K562 (cell line): ENCODE results near the gene ADCY6. TPM values are rescaled to one million over a fixed set of nuclear protein-coding genes. Genes with fewer than 3 reads are reported as not detected.

Source experiments
- ATAC-seq: fragments of 200-7000 bp; cut with Tn5 transposase; 3 replicates; pipeline ENCODE4 v1.9.1; 2020; ENCODE audit warnings: moderate library complexity
- BruUV-seq: library from RNA; stranded (reverse); fragments of 400-500 nt; replicated peaks from 2 replicates; lab custom pipeline; 2021; lab: Mats Ljungman, UMichigan
- CTCF ChIA-PET: fragments of 300-600 bp; formaldehyde crosslinking; extraction: SDS; loops from one replicate; lab custom pipeline; 2021; ENCODE audit warnings: low intra/inter-chr PET ratio; lab: Yijun Ruan, JAX
- POLR2A ChIA-PET: fragments of 300-600, 350-650 bp; sonication (Branson Sonifier 250); formaldehyde crosslinking; extraction: SDS; loops from one replicate; lab custom pipeline; 2021; ENCODE audit warnings: antibody characterized with exemption, inconsistent platforms; lab: Yijun Ruan, JAX
- DNase-seq, 4 experiments: peaks; one replicate each; pipeline versions ENCODE4 v3.0.0 to v3.0.0-alpha.2; 2011 to 2018; ENCODE audit warnings: low spot score in 3 of 4, mixed read lengths in 3 of 4; ENCODE audit errors: extremely low read depth in 1 of 4
- FAIRE-seq: peaks from 2 replicates; lab custom pipeline; 2011; peaks lifted over from hg19 to GRCh38; lab: Jason Lieb, UNC
- H2AFZ ChIP-seq: 2 replicates; pipeline ENCODE4 v1.6.0; 2011; ENCODE audit warnings: low read depth, low read length, control low read depth, inconsistent platforms
- H3K27ac ChIP-seq: fragments of 200-600 bp; 3 replicates; pipeline ENCODE4 v1.8.0; 2011; ENCODE audit warnings: low read depth, mild to moderate bottlenecking, control low read depth, inconsistent platforms, low read length, moderate library complexity, mixed read lengths; ENCODE audit errors: extremely low read depth
- H3K27me3 ChIP-seq, 2 experiments: fragments of 300-600 bp in 1 of 2; 2 replicates in 1 of 2; 3 replicates in 1 of 2; pipeline versions ENCODE4 v1.6.0 to v1.8.0; 2011; ENCODE audit warnings: inconsistent platforms in 2 of 2, low read length in 2 of 2, mild to moderate bottlenecking in 1 of 2, mixed read lengths in 1 of 2, moderate library complexity in 1 of 2; ENCODE audit not compliant: control insufficient read depth in 2 of 2, insufficient read depth in 2 of 2
- H3K36me3 ChIP-seq: fragments of 300-600 bp; 3 replicates; pipeline ENCODE4 v1.8.0; 2011; ENCODE audit warnings: mild to moderate bottlenecking, low read length, inconsistent platforms; ENCODE audit not compliant: control insufficient read depth, insufficient read depth
- H3K4me1 ChIP-seq, 2 experiments: fragments of 200-600 bp in 1 of 2; replicated peaks in 1 of 2; 2 replicates in 1 of 2; 3 replicates in 1 of 2; pipeline versions ENCODE4 v1.5.1 to v1.8.0; 2011; ENCODE audit warnings: inconsistent platforms in 2 of 2, low read length in 2 of 2, mild to moderate bottlenecking in 1 of 2, mixed read lengths in 1 of 2, moderate library complexity in 1 of 2; ENCODE audit not compliant: control insufficient read depth in 2 of 2, insufficient read depth in 2 of 2
- H3K4me2 ChIP-seq: 2 replicates; pipeline ENCODE4 v1.6.1; 2011; ENCODE audit warnings: low read length, control low read depth, inconsistent platforms, mixed read lengths; ENCODE audit not compliant: insufficient read depth
- H3K4me3 ChIP-seq: fragments of 200-600 bp; sonication (generic), shearing (Covaris generic); 2 replicates; pipeline ENCODE4 v1.5.1; 2016; ENCODE audit warnings: control low read depth, inconsistent platforms
- H3K79me2 ChIP-seq: fragments of 200-600 bp; 3 replicates; pipeline ENCODE4 v1.8.0; 2011; ENCODE audit warnings: low read length, inconsistent platforms; ENCODE audit not compliant: control insufficient read depth, insufficient read depth
- H3K9ac ChIP-seq, 2 experiments: 2 replicates each; pipeline versions ENCODE4 v1.6.0 to v1.6.1; 2011; ENCODE audit warnings: low read depth in 2 of 2, low read length in 2 of 2, control low read depth in 1 of 2, inconsistent platforms in 1 of 2, mild to moderate bottlenecking in 1 of 2, mixed read lengths in 1 of 2; ENCODE audit not compliant: insufficient read depth in 1 of 2
- H3K9me1 ChIP-seq: one replicate; pipeline ENCODE4 v1.6.0; 2011; ENCODE audit warnings: inconsistent platforms, mild to moderate bottlenecking, low read length, moderate library complexity; ENCODE audit not compliant: control insufficient read depth, insufficient read depth
- H3K9me3 ChIP-seq: replicated peaks from 2 replicates; pipeline ENCODE4 v1.5.1; 2011; ENCODE audit warnings: low read depth, low read length, inconsistent platforms; ENCODE audit not compliant: control insufficient read depth, insufficient read depth
- H4K20me1 ChIP-seq: replicated peaks from 2 replicates; pipeline ENCODE4 v1.6.1; 2011; ENCODE audit warnings: low read length, inconsistent platforms, mixed read lengths; ENCODE audit not compliant: control insufficient read depth, insufficient read depth
- ESRRB ChIP-seq: fragments of 250-450 bp; sonication (Bioruptor Pico); IDR thresholded peaks from 2 replicates; pipeline ENCODE4 v1.5.0; 2020; ENCODE audit warnings: mild to moderate bottlenecking, moderate library complexity, borderline replicate concordance
- ETV5 ChIP-seq: sonication (generic); formaldehyde crosslinking; IDR thresholded peaks from 2 replicates; pipeline ENCODE4 v1.4.0; 2020; ENCODE audit warnings: low read depth, mild to moderate bottlenecking, missing genetic modification reagents
- FOXP4 ChIP-seq: sonication (generic); formaldehyde crosslinking; IDR thresholded peaks from 2 replicates; pipeline ENCODE4 v1.8.0; 2022; ENCODE audit warnings: mild to moderate bottlenecking, missing genetic modification reagents, borderline replicate concordance
- HIVEP1 ChIP-seq: fragments of 250-450 bp; sonication (Bioruptor Pico); IDR thresholded peaks from 2 replicates; pipeline ENCODE4 v1.4.0; 2020; ENCODE audit warnings: mild to moderate bottlenecking
- PATZ1 ChIP-seq: fragments of 250-450 bp; sonication (Bioruptor Pico); IDR thresholded peaks from 2 replicates; pipeline ENCODE4 v1.5.0; 2020; ENCODE audit warnings: mild to moderate bottlenecking, borderline replicate concordance
- PTRF ChIP-seq: fragments of 450-650 bp; IDR thresholded peaks from 2 replicates; pipeline ENCODE4 v1.6.1; 2016; ENCODE audit warnings: mild to moderate bottlenecking, missing genetic modification characterization, missing compliant biosample characterization
- STAT5B ChIP-seq: fragments of 250-450 bp; sonication (Bioruptor Pico); IDR thresholded peaks from 2 replicates; pipeline ENCODE4 v1.8.0; 2021; ENCODE audit warnings: mild to moderate bottlenecking, inconsistent platforms
- TCF3 ChIP-seq: sonication (generic); formaldehyde crosslinking; IDR thresholded peaks from 2 replicates; pipeline ENCODE4 v1.4.0; 2020; ENCODE audit warnings: mild to moderate bottlenecking, missing genetic modification reagents
- ZFP1 ChIP-seq: fragments of 450-650 bp; formaldehyde crosslinking; IDR thresholded peaks from 2 replicates; pipeline ENCODE4 v1.4.0; 2020; ENCODE audit warnings: mild to moderate bottlenecking, mixed read lengths
- ZNF124 ChIP-seq: sonication (generic); formaldehyde crosslinking; IDR thresholded peaks from 2 replicates; pipeline ENCODE4 v1.8.1; 2022; ENCODE audit warnings: missing genetic modification reagents
- ZNF41 ChIP-seq: fragments of 250-450 bp; sonication (Bioruptor Pico); conservative IDR thresholded peaks from 2 replicates; pipeline ENCODE4 v1.4.0; 2020; ENCODE audit warnings: mild to moderate bottlenecking
- WGBS: fragments of 100-300 bp; shearing (Covaris generic); methylation state at CpG from one replicate; pipeline ENCODE4 v1.1.6; 2016; ENCODE audit warnings: low coverage, mixed read lengths; ENCODE audit not compliant: insufficient coverage; ENCODE audit errors: missing lambda C conversion rate; 5-methylcytosine and 5-hydroxymethylcytosine counted together
- in situ Hi-C: fragments of 300-500 bp; cut with MboI; formaldehyde crosslinking; loops from 4 replicates; pipeline ENCODE4 v1.15.0; 2018; ENCODE audit warnings: inconsistent platforms, mixed read lengths
- intact Hi-C: fragments of 100-400 bp; cut with micrococcal nuclease; formaldehyde crosslinking; loops from 2 replicates; pipeline ENCODE4 v1.14.2; 2022
- polyA plus RNA-seq, 8 experiments: library from polyadenylated mRNA; depleted of rRNA in 4 of 8; stranded (reverse) in 5 of 8; unstranded in 3 of 8; fragments of >200 nt; fragmentation: Nextera tagmentation in 2 of 8; fragmentation: Illumina TruSeq in 1 of 8; extraction: Ambion mirVana in 2 of 8; extraction: Trizol in 1 of 8; gene quantifications; 2 replicates each; pipeline versions ENCODE4 v1.2.1 to v1.2.3, GENCODE V29; 2011 to 2014; ENCODE audit warnings: inconsistent platforms in 1 of 8, missing spikeins in 1 of 8
- total RNA-seq, 7 experiments: library from RNA; depleted of rRNA in 6 of 7; stranded (reverse); fragments of >200 nt in 6 of 7; fragmentation: Illumina TruSeq in 2 of 7; extraction: Trizol in 2 of 7; gene quantifications; 2 replicates each; pipeline versions ENCODE4 v1.2.1 to v1.2.3, GENCODE V29; 2011 to 2021; ENCODE audit warnings: low replicate concordance in 1 of 7
- TF ChIP-seq, protein P1 (sequence below): IDR thresholded peaks from 2 replicates; pipeline ENCODE4 v1.6.1; 2011; ENCODE audit not compliant: insufficient read length; ENCODE audit errors: extremely low read depth
- TF ChIP-seq, protein P2 (sequence below): fragments of 450-650 bp; IDR thresholded peaks from 2 replicates; pipeline ENCODE4 v1.6.1; 2017; ENCODE audit warnings: antibody characterized with exemption

The ADCY6 gene
- total and polyA plus RNA-seq, 9 of the 15 experiments (the other 6 are each of a cell fraction or from before 2014, with no cell fraction given), result 0.01 to 1.0 (median 0.53) TPM

DNA sequence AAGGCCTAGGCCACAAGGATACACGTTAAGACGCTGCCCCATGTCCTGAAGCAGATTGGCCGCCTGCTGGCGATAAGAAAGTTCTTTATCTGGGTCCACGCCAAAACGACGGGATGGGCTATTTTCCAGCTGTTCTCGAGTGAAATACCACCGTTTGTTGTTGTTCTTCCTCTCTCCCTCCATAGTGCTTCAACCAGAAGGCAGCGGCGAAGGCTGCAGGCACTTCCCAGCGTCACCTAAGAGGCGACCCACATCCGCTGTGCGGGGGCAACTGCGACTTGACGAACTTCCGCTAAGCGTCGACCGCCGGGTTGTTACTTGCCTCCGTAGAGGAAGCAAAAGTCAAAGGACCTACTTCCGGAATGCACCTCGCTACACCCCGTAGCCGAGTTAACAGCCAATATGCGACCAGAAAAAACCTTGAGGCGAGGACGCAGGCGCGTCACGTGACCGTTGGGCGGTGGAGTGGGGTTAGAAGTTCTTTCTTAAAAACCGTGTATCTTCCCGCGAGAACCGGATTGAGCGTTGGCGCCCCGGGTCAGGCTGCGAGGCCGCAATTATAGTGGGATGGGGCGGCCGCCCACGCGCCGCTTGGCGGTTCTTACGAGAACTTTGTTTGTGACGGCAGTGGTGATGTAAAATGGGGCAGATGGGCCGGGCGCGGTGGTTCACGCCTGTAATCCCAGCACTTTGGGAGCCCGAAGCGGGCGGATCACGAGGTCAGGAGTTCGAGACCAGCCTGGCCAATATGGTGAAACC, 72.2 kb downstream of the ADCY6 start, which contains the start of gene CCNT1:
Gene CCNT1, minus strand, starts transcription at position 215 of the 759 bp plus-strand sequence. Its CDS starts 32 bp downstream, at position 183.
- Histone ChIP-seq H3K4me3 (peak within 1 kb of the TSS; percentile 94), H3K79me2 (peaks cover 50% of the 10 kb centered on the region), H3K9ac (peak within 1 kb of the TSS; percentile 98 to 99), H2AFZ (peak within 1 kb of the TSS; percentile 78), H3K27ac (peak within 1 kb of the TSS; percentile 98), H3K27me3 (no peaks in the 10 kb centered on the region), H3K9me3 (peaks cover 16% of the 10 kb centered on the region), H4K20me1 (no peaks in the 10 kb centered on the region; the same call in none of the 2 replicates), H3K9me1 (no peaks in the 10 kb centered on the region), H3K4me2 (peak within 1 kb of the TSS; percentile 93), H3K4me1 (peaks cover 5 to 14% of the 10 kb centered on the region in 2 experiments; a peak in 4 of 5 replicates), H3K36me3 (peaks cover 35% of the 10 kb centered on the region)
- FAIRE-seq, result peak; percentile 100
- ChIA-PET POLR2A (interaction anchor here (0.9 to 2.5 kb wide), 7 partner anchors 12 to 34 kb away, joined by 3 to 17 read pairs (median 3); partner anchors contain the start of gene KANSL2), CTCF (no interaction called here)
- in situ Hi-C loops, result no loop called here
- 1% methylated on average over 61 of the region's 61 CpGs for WGBS
- peak; percentile 95 to 100 (median 97) for DNase-seq
- intact Hi-C loops, result loop anchor here (2.0 kb wide), 1 partner anchor 34 kb away; the partner anchor contains the start of gene KANSL2
- BruUV-seq, result no TSS peak
- peak; percentile 95 for ATAC-seq
- TF ChIP-seq, protein P1, sequence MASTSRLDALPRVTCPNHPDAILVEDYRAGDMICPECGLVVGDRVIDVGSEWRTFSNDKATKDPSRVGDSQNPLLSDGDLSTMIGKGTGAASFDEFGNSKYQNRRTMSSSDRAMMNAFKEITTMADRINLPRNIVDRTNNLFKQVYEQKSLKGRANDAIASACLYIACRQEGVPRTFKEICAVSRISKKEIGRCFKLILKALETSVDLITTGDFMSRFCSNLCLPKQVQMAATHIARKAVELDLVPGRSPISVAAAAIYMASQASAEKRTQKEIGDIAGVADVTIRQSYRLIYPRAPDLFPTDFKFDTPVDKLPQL, result no peak
- TF ChIP-seq ZFP1 (no peak), TCF3 (CRISPR knock-in tag) (no peak), ETV5 (CRISPR knock-in tag) (peak; percentile 97), STAT5B (CRISPR knock-in tag) (no peak), PATZ1 (no peak), ZNF124 (no peak), HIVEP1 (CRISPR knock-in tag) (no peak), ESRRB (CRISPR knock-in tag) (no peak), PTRF (tag) (no peak), FOXP4 (CRISPR knock-in tag) (peak; percentile 11; the same call in 1 of the 2 replicates), ZNF41 (no peak)
- TF ChIP-seq, protein P2, sequence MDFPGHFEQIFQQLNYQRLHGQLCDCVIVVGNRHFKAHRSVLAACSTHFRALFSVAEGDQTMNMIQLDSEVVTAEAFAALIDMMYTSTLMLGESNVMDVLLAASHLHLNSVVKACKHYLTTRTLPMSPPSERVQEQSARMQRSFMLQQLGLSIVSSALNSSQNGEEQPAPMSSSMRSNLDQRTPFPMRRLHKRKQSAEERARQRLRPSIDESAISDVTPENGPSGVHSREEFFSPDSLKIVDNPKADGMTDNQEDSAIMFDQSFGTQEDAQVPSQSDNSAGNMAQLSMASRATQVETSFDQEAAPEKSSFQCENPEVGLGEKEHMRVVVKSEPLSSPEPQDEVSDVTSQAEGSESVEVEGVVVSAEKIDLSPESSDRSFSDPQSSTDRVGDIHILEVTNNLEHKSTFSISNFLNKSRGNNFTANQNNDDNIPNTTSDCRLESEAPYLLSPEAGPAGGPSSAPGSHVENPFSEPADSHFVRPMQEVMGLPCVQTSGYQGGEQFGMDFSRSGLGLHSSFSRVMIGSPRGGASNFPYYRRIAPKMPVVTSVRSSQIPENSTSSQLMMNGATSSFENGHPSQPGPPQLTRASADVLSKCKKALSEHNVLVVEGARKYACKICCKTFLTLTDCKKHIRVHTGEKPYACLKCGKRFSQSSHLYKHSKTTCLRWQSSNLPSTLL, result no peak
